HG02973 (cell line): Measurements from ENCODE around the gene CLEC2D.
"Not testable (repeated sequence)": the region's sequence is repeated elsewhere in the genome, so short reads cannot be mapped to it uniquely, and the experiment has no call there.

Source experiments
- ATAC-seq: cut with Tn5 transposase; IDR thresholded peaks from one replicate; pipeline ENCODE4 v1.9.1; 2021; ENCODE audit warnings: moderate library complexity; ENCODE audit not compliant: unreplicated experiment

Gene CLEC2D

GRCh38 chr12:9699269-9699897 lies 29.9 kb downstream of the CLEC2D start:
- ATAC-seq: no peak

- ATAC-seq: no peak
These were observed 30.5 kb downstream of the CLEC2D start for GRCh38 chr12:9699898-9700605.

- no peak for ATAC-seq
These were observed 31.1 kb downstream of the CLEC2D start for GRCh38 chr12:9700606-9700956.

GRCh38 chr12:9701380-9702154 lies 32.1 kb downstream of the CLEC2D start:
- ATAC-seq: no peak

GRCh38 chr12:9702255-9702654 lies 32.7 kb downstream of the CLEC2D start:
- no peak for ATAC-seq

GRCh38 chr12:9704561-9704960 lies 35.0 kb downstream of the CLEC2D start:
- ATAC-seq: not testable (repeated sequence)

GRCh38 chr12:9706086-9706685 lies 36.7 kb downstream of the CLEC2D start:
- ATAC-seq: no peak

- ATAC-seq: no peak
These were observed 37.8 kb downstream of the CLEC2D start for GRCh38 chr12:9707356-9707755.

GRCh38 chr12:9707864-9708808 lies 38.6 kb downstream of the CLEC2D start:
- ATAC-seq: no peak

- ATAC-seq: no peak
These were observed 39.3 kb downstream of the CLEC2D start for GRCh38 chr12:9708853-9709252.

- no peak for ATAC-seq
These were observed 41.3 kb downstream of the CLEC2D start for GRCh38 chr12:9710584-9711375.

GRCh38 chr12:9711664-9712063 lies 42.2 kb downstream of the CLEC2D start:
- no peak for ATAC-seq

- peak; percentile 57 for ATAC-seq
These were observed 43.6 kb downstream of the CLEC2D start for GRCh38 chr12:9713032-9713558.

GRCh38 chr12:9717070-9717925 lies 47.8 kb downstream of the CLEC2D start:
- no peak for ATAC-seq

GRCh38 chr12:9718968-9719367 lies 49.5 kb downstream of the CLEC2D start:
- ATAC-seq: no peak

- ATAC-seq: no peak
These were observed 50.3 kb downstream of the CLEC2D start for GRCh38 chr12:9719790-9720189.

GRCh38 chr12:9721394-9722092 lies 52.0 kb downstream of the CLEC2D start:
- no peak for ATAC-seq

- no peak for ATAC-seq
These were observed 54.5 kb downstream of the CLEC2D start for GRCh38 chr12:9724023-9724422.
